Smooth muscle cell (in vitro differentiated cells): ENCODE results near the gene NAV2. TPM values are rescaled to one million over a fixed set of nuclear protein-coding genes. Genes with fewer than 3 reads are reported as not detected.

Source experiments
- DNase-seq: peaks from one replicate; lab custom pipeline; 2025; ENCODE audit not compliant: unreplicated experiment; lab: John Stamatoyannopoulos, UW
- H2AFZ ChIP-seq: fragments of 200-600 bp; sonication (generic); 2 replicates; pipeline ENCODE4 v1.6.0; 2016; ENCODE audit warnings: antibody characterized with exemption, low read depth, mild to moderate bottlenecking
- H3F3A ChIP-seq: fragments of 200-600 bp; sonication (generic); 2 replicates; pipeline ENCODE4 v1.6.0; 2017; ENCODE audit warnings: antibody characterized with exemption, low read depth
- H3K27ac ChIP-seq: fragments of 200-600 bp; sonication (generic); 2 replicates; pipeline ENCODE4 v1.5.1; 2016; ENCODE audit warnings: low read depth, mild to moderate bottlenecking
- H3K27me3 ChIP-seq: fragments of 200-600 bp; sonication (generic); 2 replicates; pipeline ENCODE4 v1.6.1; 2016; ENCODE audit warnings: low read depth, mild to moderate bottlenecking
- H3K36me3 ChIP-seq: fragments of 200-600 bp; sonication (generic); 2 replicates; pipeline ENCODE4 v1.5.1; 2016; ENCODE audit warnings: low read depth
- H3K4me1 ChIP-seq: fragments of 200-600 bp; sonication (generic); 2 replicates; pipeline ENCODE4 v1.5.1; 2016; ENCODE audit warnings: low read depth
- H3K4me2 ChIP-seq: fragments of 200-600 bp; sonication (generic); 2 replicates; pipeline ENCODE4 v1.6.0; 2016; ENCODE audit warnings: mild to moderate bottlenecking
- H3K4me3 ChIP-seq: fragments of 200-600 bp; sonication (generic); 2 replicates; pipeline ENCODE4 v1.5.1; 2016; ENCODE audit warnings: mild to moderate bottlenecking
- H3K79me2 ChIP-seq: fragments of 200-600 bp; sonication (generic); 2 replicates; pipeline ENCODE4 v1.6.0; 2016; ENCODE audit warnings: low read depth, mild to moderate bottlenecking
- H3K9ac ChIP-seq: fragments of 200-600 bp; sonication (generic); 2 replicates; pipeline ENCODE4 v1.6.0; 2016; ENCODE audit warnings: low read depth
- H3K9me3 ChIP-seq: fragments of 200-600 bp; sonication (generic); replicated peaks from 2 replicates; pipeline ENCODE4 v1.5.1; 2016; ENCODE audit warnings: low read depth
- H4K20me1 ChIP-seq: fragments of 200-600 bp; sonication (generic); 2 replicates; pipeline ENCODE4 v1.6.0; 2016; ENCODE audit warnings: low read depth
- WGBS: methylation state at CpG from one replicate; pipeline ENCODE4 v1.1.7; 2016; ENCODE audit warnings: low lambda C conversion rate; 5-methylcytosine and 5-hydroxymethylcytosine counted together
- polyA plus RNA-seq: library from polyadenylated mRNA; unstranded; fragments of >200 nt; fragmentation: Nextera tagmentation; extraction: Ambion mirVana; gene quantifications from 2 replicates; pipeline ENCODE4 v1.2.1, GENCODE V29; 2016
- total RNA-seq: library from RNA; depleted of rRNA; stranded (reverse); fragments of >200 nt; gene quantifications from 2 replicates; pipeline ENCODE4 v1.2.3, GENCODE V29; 2014
- TF ChIP-seq, protein P1 (sequence below): fragments of 200-600 bp; sonication (generic); IDR thresholded peaks from 2 replicates; pipeline ENCODE4 v1.5.1; 2017; ENCODE audit warnings: borderline replicate concordance, mild to moderate bottlenecking, antibody characterized with exemption; ENCODE audit not compliant: insufficient read depth, poor library complexity, severe bottlenecking

NAV2 gene
- total and polyA plus RNA-seq, 2 experiments from 2014 or later = 14.1 to 67.5 TPM

- H3K79me2 ChIP-seq = no peaks in the 10 kb centered on the region
- no peak for DNase-seq
- no peaks in the 10 kb centered on the region for H3K4me1 ChIP-seq
- WGBS = 90% methylated on average over 3 of the region's 3 CpGs
- no peak overlapping the region for H3K4me2 ChIP-seq
- TF ChIP-seq, protein P1, sequence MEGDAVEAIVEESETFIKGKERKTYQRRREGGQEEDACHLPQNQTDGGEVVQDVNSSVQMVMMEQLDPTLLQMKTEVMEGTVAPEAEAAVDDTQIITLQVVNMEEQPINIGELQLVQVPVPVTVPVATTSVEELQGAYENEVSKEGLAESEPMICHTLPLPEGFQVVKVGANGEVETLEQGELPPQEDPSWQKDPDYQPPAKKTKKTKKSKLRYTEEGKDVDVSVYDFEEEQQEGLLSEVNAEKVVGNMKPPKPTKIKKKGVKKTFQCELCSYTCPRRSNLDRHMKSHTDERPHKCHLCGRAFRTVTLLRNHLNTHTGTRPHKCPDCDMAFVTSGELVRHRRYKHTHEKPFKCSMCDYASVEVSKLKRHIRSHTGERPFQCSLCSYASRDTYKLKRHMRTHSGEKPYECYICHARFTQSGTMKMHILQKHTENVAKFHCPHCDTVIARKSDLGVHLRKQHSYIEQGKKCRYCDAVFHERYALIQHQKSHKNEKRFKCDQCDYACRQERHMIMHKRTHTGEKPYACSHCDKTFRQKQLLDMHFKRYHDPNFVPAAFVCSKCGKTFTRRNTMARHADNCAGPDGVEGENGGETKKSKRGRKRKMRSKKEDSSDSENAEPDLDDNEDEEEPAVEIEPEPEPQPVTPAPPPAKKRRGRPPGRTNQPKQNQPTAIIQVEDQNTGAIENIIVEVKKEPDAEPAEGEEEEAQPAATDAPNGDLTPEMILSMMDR = no peak
- H3K9me3 ChIP-seq = no peaks in the 10 kb centered on the region
- H3K27ac ChIP-seq = no peak overlapping the region
- H3K27me3 ChIP-seq = no peaks in the 10 kb centered on the region
- H3F3A ChIP-seq = no peaks in the 10 kb centered on the region
- H3K4me3 ChIP-seq = no peak overlapping the region
- no peaks in the 10 kb centered on the region for H3K36me3 ChIP-seq
- no peak overlapping the region for H3K9ac ChIP-seq
- no peak overlapping the region for H2AFZ ChIP-seq
- no peaks in the 10 kb centered on the region for H4K20me1 ChIP-seq
These were observed 45.7 kb upstream of the NAV2 start for GRCh38 chr11:19666951-19667350.

DNA sequence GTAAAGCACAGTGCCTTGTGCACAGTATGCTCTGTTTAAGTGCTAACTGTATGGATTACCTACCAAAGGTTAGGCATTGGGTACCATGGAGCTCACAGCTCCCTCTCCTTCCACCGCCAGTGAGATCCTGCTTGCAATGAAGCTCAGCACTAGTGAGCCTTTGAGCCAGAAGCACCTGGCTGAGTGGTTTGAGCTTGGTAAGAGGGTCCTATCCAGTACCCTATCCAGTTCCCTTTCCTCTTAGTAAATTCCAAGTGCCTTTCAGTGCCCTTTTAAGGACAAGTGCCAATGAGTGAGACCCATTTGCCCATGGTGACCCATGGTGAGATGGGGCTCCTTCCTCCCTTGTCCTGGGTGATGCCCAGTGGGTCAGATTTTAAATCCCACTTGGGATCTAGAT, 43.1 kb upstream of the NAV2 start:
- Histone ChIP-seq H2AFZ (no peak overlapping the region), H3F3A (peaks cover 6% of the 10 kb centered on the region), H3K27me3 (no peaks in the 10 kb centered on the region), H3K4me1 (peaks cover 14% of the 10 kb centered on the region), H3K27ac (no peak overlapping the region), H3K36me3 (no peaks in the 10 kb centered on the region), H3K79me2 (no peaks in the 10 kb centered on the region), H3K9ac (no peak overlapping the region), H3K4me2 (no peak overlapping the region), H3K4me3 (no peak overlapping the region), H4K20me1 (no peaks in the 10 kb centered on the region), H3K9me3 (no peaks in the 10 kb centered on the region)
- TF ChIP-seq, protein P1 = no peak
- 95% methylated on average over 1 of the region's 1 CpG for WGBS
- DNase-seq = no peak

- H3K27ac ChIP-seq = peak overlapping the region; percentile 4
- H3F3A ChIP-seq = peaks cover 6% of the 10 kb centered on the region
- H3K79me2 ChIP-seq = no peaks in the 10 kb centered on the region
- no peaks in the 10 kb centered on the region for H4K20me1 ChIP-seq
- no peaks in the 10 kb centered on the region for H3K27me3 ChIP-seq
- H2AFZ ChIP-seq = peak overlapping the region; percentile 0
- H3K9me3 ChIP-seq = no peaks in the 10 kb centered on the region
- H3K36me3 ChIP-seq = no peaks in the 10 kb centered on the region
- H3K4me2 ChIP-seq = no peak overlapping the region
- H3K9ac ChIP-seq = no peak overlapping the region
- peaks cover 14% of the 10 kb centered on the region for H3K4me1 ChIP-seq
- TF ChIP-seq, protein P1 = no peak
- no peak overlapping the region for H3K4me3 ChIP-seq
- no peak for DNase-seq
- 58% methylated on average over 13 of the region's 13 CpGs for WGBS
These were observed 42.4 kb upstream of the NAV2 start for GRCh38 chr11:19670030-19670791.
